ENCODE results near the gene VAMP1. TPM values are rescaled to one million over a fixed set of nuclear protein-coding genes. Genes with fewer than 3 reads are reported as not detected.

Gene VAMP1
- total RNA-seq, 2 experiments from 2014 or later, result 27.7 to 30.2 TPM

DNA sequence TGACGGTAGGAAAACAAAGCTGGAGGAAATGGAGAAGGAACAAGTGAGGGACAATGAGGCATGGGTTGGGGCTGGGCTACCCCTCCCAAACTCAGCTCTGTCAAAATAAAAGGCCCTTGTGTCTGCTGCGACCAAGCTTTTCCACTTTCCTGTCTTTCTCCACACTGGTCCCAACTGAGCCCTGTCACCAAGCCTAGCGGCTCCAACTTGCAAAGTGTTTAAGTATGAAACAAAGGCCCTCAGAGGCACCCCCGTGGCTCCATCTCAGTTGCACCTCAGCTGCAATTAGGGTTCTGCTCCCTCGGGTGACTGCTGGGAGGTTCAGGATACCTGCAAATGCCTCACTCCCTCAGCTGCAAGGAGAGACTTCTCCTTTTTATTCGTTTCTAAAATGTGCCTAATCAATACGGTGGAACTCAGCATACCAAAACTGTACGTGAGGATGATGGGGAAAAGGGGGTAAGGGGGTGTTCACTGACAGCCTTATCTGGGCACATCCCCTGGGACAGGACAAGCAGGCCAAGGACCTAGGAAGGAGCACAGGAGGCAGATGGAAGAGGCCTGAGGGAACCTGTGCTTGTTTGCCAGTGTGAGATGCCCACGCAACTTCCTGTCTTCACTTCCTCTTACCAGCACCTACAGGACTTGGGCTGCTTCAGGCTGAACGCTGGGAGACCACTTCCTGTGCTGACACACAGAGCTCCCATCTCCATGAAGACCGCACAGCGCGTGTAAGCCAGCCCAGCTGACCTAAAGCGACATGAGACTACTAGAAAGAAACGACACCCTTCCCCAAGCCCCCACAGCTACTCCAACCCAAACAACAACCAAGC is 8.9 kb downstream of the VAMP1 start:
- Mint-ChIP-seq H3K4me1 (ENCODE audit: low read depth) (peaks cover 87% of the 10 kb centered on the region), H3K9me3 (no peaks in the 10 kb centered on the region), H3K27ac (peak overlapping the region; percentile 99), H3K4me3 (peak overlapping the region; percentile 76), H3K27me3 (no peaks in the 10 kb centered on the region), H3K36me3 (peaks cover 91% of the 10 kb centered on the region)
- ChIA-PET CTCF (interaction anchor here (0.6 to 8.4 kb wide), 17 partner anchors 9 to 138 kb away, joined by 3 to 288 read pairs (median 5); partner anchors contain the start of genes CD27, MRPL51, TAPBPL and VAMP1), POLR2A (interaction anchor here (1.0 to 6.1 kb wide), 13 partner anchors 9 to 228 kb away, joined by 3 to 96 read pairs (median 11); partner anchors contain the start of genes CD27, GAPDH, MRPL51 and TAPBPL)
- intact Hi-C loops (cut with micrococcal nuclease), result loop anchor here (1.0 to 2.0 kb wide), 6 partner anchors 9 to 127 kb away; partner anchors contain the start of genes GAPDH, TAPBPL and VAMP1
- DNase-seq, result peak; percentile 92

DNA sequence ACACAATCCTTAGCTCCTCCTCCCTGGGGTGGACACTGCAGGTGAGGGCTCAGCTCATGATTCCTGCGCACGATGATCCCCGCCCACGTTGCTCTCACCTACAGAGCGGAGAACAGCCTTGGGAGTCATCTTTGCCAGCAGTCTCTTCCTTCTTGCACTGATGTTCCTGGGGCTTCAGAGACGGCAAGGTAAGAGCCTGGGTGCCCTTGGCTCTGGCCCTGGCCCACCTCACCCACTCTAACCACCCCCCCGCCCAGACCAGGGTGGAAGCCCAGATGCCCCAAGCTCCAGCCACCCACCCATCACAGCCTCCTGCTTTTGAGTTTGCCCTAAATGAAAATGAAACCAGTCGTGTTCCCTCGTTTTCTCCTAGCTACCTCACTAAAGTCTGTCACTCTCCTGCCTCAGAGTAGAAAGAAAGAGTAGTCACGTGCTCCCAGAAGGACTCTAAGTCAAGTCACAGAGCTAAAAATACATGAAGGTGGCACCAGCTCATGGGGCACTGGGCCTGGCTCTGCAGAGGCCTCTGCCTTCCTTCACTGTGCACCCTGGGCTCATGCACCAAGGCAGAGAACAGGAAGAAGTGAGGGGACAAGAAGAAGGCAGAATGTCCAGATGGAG is 9.6 kb downstream of the VAMP1 start:
- H3K4me3 Mint-ChIP-seq, result peak overlapping the region; percentile 76
- no peaks in the 10 kb centered on the region for H3K9me3 Mint-ChIP-seq
- H3K27me3 Mint-ChIP-seq, result no peaks in the 10 kb centered on the region
- H3K4me1 Mint-ChIP-seq (ENCODE audit: low read depth), result peaks cover 83% of the 10 kb centered on the region
- H3K36me3 Mint-ChIP-seq, result peaks cover 87% of the 10 kb centered on the region
- intact Hi-C loops (cut with micrococcal nuclease), result loop anchor here (1.0 kb wide), 1 partner anchor 9 kb away; the partner anchor contains the start of gene TAPBPL
- ChIA-PET CTCF (interaction anchor here (0.8 to 8.4 kb wide), 12 partner anchors 9 to 138 kb away, joined by 3 to 288 read pairs (median 8); partner anchors contain the start of genes CD27, MRPL51, TAPBPL and VAMP1), POLR2A (interaction anchor here (1.0 to 6.1 kb wide), 13 partner anchors 10 to 228 kb away, joined by 3 to 96 read pairs (median 11); partner anchors contain the start of genes CD27, GAPDH, MRPL51 and TAPBPL)
- DNase-seq, result peak; percentile 67
- H3K27ac Mint-ChIP-seq, result peak overlapping the region; percentile 99

DNA sequence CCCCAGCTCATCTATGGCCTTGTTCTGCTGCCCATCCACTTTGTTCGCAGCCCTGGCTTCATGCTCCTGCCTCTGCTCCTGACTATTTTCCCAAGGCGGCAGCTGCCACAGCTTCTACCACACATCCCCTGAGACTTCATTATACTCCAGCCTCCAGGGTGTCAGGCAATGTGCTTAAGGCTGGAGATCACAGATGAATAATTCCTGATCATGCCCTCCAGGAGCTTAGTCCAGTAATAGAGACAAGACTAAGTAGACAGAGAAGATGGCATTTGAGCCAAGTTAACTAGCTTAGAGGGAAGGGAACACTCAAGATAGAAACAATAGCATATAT is 11.5 kb downstream of the VAMP1 start:
- Mint-ChIP-seq H3K4me3 (no peak overlapping the region), H3K36me3 (peaks cover 83% of the 10 kb centered on the region), H3K9me3 (no peaks in the 10 kb centered on the region), H3K4me1 (ENCODE audit: low read depth) (peaks cover 80% of the 10 kb centered on the region), H3K27me3 (no peaks in the 10 kb centered on the region), H3K27ac (peak overlapping the region; percentile 71)
- ChIA-PET POLR2A (interaction anchor here (1.1 to 6.1 kb wide), 6 partner anchors 8 to 80 kb away, joined by 3 to 96 read pairs (median 43); partner anchors contain the start of genes CD27, TAPBPL and VAMP1), CTCF (interaction anchor here (0.7 to 8.4 kb wide), 4 partner anchors 13 to 95 kb away, joined by 3 to 288 read pairs (median 24); partner anchors contain the start of gene CD27)
- intact Hi-C loops (cut with micrococcal nuclease), result loop anchor here (10.0 kb wide), 1 partner anchor 326 kb away; the partner anchor contains the start of gene CD4
- no peak for DNase-seq

DNA sequence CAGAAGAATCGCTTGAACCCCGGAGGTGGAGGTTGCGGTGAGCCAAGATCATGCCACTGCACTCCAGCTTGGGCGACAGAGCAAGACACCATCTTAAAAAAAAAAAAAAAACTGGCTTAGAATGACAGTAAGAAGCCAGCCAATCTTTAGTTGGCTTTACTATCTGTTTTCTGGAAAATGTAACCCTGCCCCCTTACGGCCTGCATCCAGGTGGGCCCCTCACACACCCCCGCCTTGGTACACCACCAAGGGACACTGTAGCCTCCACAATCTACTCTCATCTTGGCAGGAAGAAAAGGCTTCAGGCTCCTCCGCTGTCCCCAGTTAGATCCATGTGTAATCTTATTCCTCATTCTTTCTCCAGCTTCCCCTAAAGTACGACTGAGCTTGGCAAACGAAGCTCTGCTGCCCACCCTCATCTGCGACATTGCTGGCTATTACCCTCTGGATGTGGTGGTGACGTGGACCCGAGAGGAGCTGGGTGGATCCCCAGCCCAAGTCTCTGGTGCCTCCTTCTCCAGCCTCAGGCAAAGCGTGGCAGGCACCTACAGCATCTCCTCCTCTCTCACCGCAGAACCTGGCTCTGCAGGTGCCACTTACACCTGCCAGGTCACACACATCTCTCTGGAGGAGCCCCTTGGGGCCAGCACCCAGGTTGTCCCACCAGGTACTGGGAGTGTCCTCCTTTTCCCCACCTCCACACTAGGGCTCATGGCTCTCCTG is 12.0 kb downstream of the VAMP1 start:
- ChIA-PET POLR2A (interaction anchor here (0.9 to 6.1 kb wide), 6 partner anchors 7 to 78 kb away, joined by 3 to 96 read pairs (median 39); partner anchors contain the start of genes CD27, TAPBPL and VAMP1), CTCF (interaction anchor here (0.7 to 8.4 kb wide), 4 partner anchors 13 to 95 kb away, joined by 3 to 288 read pairs (median 24); partner anchors contain the start of gene CD27)
- intact Hi-C loops (cut with micrococcal nuclease), result loop anchor here (10.0 kb wide), 1 partner anchor 326 kb away; the partner anchor contains the start of gene CD4
- H3K36me3 Mint-ChIP-seq, result peaks cover 85% of the 10 kb centered on the region
- DNase-seq, result peak; percentile 11
- no peak overlapping the region for H3K4me3 Mint-ChIP-seq
- no peaks in the 10 kb centered on the region for H3K9me3 Mint-ChIP-seq
- peaks cover 80% of the 10 kb centered on the region for H3K4me1 Mint-ChIP-seq (ENCODE audit: low read depth)
- peak overlapping the region; percentile 71 for H3K27ac Mint-ChIP-seq
- H3K27me3 Mint-ChIP-seq, result no peaks in the 10 kb centered on the region

DNA sequence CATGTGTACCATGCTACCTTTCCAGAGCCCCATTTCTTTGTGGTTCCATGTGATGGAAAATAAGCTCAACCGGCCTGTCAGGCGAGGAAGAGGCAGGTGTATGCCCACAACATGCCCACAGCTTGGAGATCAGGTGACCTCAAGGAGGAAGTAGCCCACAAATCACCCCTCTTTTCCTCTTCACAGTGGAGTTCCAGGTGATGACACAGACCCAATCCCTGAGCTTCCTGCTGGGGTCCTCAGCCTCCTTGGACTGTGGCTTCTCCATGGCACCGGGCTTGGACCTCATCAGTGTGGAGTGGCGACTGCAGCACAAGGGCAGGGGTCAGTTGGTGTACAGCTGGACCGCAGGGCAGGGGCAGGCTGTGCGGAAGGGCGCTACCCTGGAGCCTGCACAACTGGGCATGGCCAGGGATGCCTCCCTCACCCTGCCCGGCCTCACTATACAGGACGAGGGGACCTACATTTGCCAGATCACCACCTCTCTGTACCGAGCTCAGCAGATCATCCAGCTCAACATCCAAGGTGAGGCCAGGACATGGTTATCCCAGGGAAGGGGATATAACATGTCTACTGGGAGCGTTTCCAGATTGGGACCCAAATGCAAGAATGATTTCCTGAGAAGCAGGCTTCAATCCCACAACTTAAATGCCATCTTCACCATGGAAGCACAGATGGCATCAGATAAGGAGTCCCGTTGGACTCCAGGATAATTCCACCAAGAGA is 13.1 kb downstream of the VAMP1 start:
- DNase-seq, result no peak
- Mint-ChIP-seq H3K27me3 (no peaks in the 10 kb centered on the region), H3K4me1 (ENCODE audit: low read depth) (peaks cover 76% of the 10 kb centered on the region), H3K36me3 (peaks cover 85% of the 10 kb centered on the region), H3K27ac (peak overlapping the region; percentile 65), H3K4me3 (no peak overlapping the region), H3K9me3 (no peaks in the 10 kb centered on the region)
- CTCF ChIA-PET, result interaction anchor here (0.9 to 1.8 kb wide), 2 partner anchors 8 to 13 kb away, joined by 3 to 16 read pairs; partner anchors contain the start of gene CD27
- POLR2A ChIA-PET, result interaction anchor here (0.9 to 1.2 kb wide), 5 partner anchors 8 to 75 kb away, joined by 3 to 5 read pairs (median 4); no protein-coding TSS in a partner anchor
- intact Hi-C loops (cut with micrococcal nuclease), result loop anchor here (10.0 kb wide), 1 partner anchor 327 kb away; the partner anchor contains the start of gene CD4

GRCh38 chr12:6452944-6453630 is 17.4 kb downstream of the VAMP1 start:
- Mint-ChIP-seq H3K9me3 (no peaks in the 10 kb centered on the region), H3K4me3 (peak overlapping the region; percentile 99), H3K27me3 (no peaks in the 10 kb centered on the region), H3K36me3 (peaks cover 70% of the 10 kb centered on the region), H3K27ac (peak overlapping the region; percentile 100), H3K4me1 (ENCODE audit: low read depth) (peaks cover 58% of the 10 kb centered on the region)
- CTCF ChIA-PET, result interaction anchor here (2.5 to 5.9 kb wide), 3 partner anchors 9 to 28 kb away, joined by 21 to 50 read pairs (median 26); no protein-coding TSS in a partner anchor
- peak; percentile 65 for DNase-seq
- intact Hi-C loops (cut with micrococcal nuclease), result loop anchor here (1.0 to 10.0 kb wide), 3 partner anchors 8 to 332 kb away; partner anchors contain the start of gene CD4
- POLR2A ChIA-PET, result interaction anchor here (1.7 to 4.7 kb wide), 7 partner anchors 8 to 29 kb away, joined by 6 to 93 read pairs (median 16); partner anchors contain the start of gene VAMP1

GRCh38 chr12:6452245-6452943 is 18.1 kb downstream of the VAMP1 start:
- H3K4me3 Mint-ChIP-seq, result peak overlapping the region; percentile 99
- POLR2A ChIA-PET, result interaction anchor here (1.3 to 4.7 kb wide), 11 partner anchors 9 to 80 kb away, joined by 5 to 93 read pairs (median 10); partner anchors contain the start of genes MRPL51 and VAMP1
- CTCF ChIA-PET, result interaction anchor here (1.3 to 5.9 kb wide), 6 partner anchors 10 to 85 kb away, joined by 3 to 50 read pairs (median 16); partner anchors contain the start of gene VAMP1
- no peaks in the 10 kb centered on the region for H3K27me3 Mint-ChIP-seq
- intact Hi-C loops (cut with micrococcal nuclease), result loop anchor here (1.0 to 10.0 kb wide), 3 partner anchors 9 to 332 kb away; partner anchors contain the start of gene CD4
- H3K36me3 Mint-ChIP-seq, result peaks cover 70% of the 10 kb centered on the region
- peak; percentile 40 for DNase-seq
- H3K4me1 Mint-ChIP-seq (ENCODE audit: low read depth), result peaks cover 62% of the 10 kb centered on the region
- H3K27ac Mint-ChIP-seq, result peak overlapping the region; percentile 100
- no peaks in the 10 kb centered on the region for H3K9me3 Mint-ChIP-seq

DNA sequence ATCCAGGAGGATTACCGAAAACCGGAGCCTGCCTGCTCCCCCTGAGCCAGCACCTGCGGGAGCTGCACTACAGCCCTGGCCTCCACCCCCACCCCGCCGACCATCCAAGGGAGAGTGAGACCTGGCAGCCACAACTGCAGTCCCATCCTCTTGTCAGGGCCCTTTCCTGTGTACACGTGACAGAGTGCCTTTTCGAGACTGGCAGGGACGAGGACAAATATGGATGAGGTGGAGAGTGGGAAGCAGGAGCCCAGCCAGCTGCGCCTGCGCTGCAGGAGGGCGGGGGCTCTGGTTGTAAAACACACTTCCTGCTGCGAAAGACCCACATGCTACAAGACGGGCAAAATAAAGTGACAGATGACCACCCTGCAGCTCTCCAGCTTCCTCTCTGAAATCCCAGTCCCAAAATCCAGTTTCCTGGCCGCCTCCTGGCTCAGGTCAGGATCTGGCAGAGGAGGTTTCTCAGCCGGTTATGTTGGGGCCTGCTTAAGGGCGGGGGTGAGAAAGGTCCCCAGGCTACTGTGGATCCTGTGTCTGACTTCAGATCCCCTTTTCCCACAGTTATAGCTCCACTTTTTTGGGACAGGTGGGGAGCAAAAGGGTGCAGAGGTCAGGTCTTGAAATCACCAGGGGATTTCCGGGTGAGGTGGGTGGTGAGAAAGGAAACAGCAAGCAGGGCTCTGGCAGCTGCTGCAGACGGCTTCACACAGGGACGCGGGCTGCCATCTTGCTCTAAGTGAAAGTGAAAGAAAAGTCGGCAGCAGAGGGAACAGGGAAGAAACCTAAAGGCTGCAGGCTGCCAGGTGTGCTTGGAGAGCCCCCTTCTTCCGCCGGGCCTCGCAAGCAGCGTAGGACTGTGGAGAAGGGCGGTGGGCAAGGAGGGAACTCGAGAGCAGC is 18.9 kb downstream of the VAMP1 start, which contains the start of gene TAPBPL:
TAPBPL (plus strand) TSS at position 695 of the 897 bp plus-strand sequence. CDS start 207 bp downstream, outside the sequence.
- no peaks in the 10 kb centered on the region for H3K27me3 Mint-ChIP-seq
- POLR2A ChIA-PET, result interaction anchor here (0.7 to 4.7 kb wide), 14 partner anchors 9 to 98 kb away, joined by 3 to 93 read pairs (median 9); partner anchors contain the start of genes GAPDH, MRPL51 and VAMP1
- peaks cover 62% of the 10 kb centered on the region for H3K4me1 Mint-ChIP-seq (ENCODE audit: low read depth)
- DNase-seq, result peak; percentile 90
- peak within 1 kb of the TSS; percentile 99 for H3K4me3 Mint-ChIP-seq
- CTCF ChIA-PET, result interaction anchor here (0.7 to 5.9 kb wide), 7 partner anchors 11 to 124 kb away, joined by 3 to 50 read pairs (median 12); partner anchors contain the start of gene VAMP1
- peaks cover 70% of the 10 kb centered on the region for H3K36me3 Mint-ChIP-seq
- peak within 1 kb of the TSS; percentile 100 for H3K27ac Mint-ChIP-seq
- no peaks in the 10 kb centered on the region for H3K9me3 Mint-ChIP-seq
- intact Hi-C loops (cut with micrococcal nuclease), result loop anchor here (1.0 to 10.0 kb wide), 4 partner anchors 8 to 333 kb away; partner anchors contain the start of gene CD4
